HFF-Myc (cell line): ENCODE data around the gene PLCL1.

Experiments
- DNase-seq: peaks from one replicate; pipeline ENCODE4 v3.0.0-alpha.2; 2011; ENCODE audit warnings: low read depth; ENCODE audit errors: extremely low read depth
- H3K4me3 ChIP-seq: replicated peaks from 2 replicates; pipeline ENCODE4 v1.5.1; 2011; ENCODE audit warnings: low read depth, mild to moderate bottlenecking, control low read depth, low read length
- CTCF ChIP-seq: IDR thresholded peaks from 2 replicates; pipeline ENCODE4 v1.5.1; 2012; ENCODE audit warnings: mild to moderate bottlenecking, low read depth, low read length, control low read depth; ENCODE audit errors: missing control alignments

PLCL1 gene

GRCh38 chr2:197931661-197932312, 127.4 kb downstream of the PLCL1 start:
- DNase-seq: no peak
- no peak for TF ChIP-seq CTCF
- H3K4me3 ChIP-seq: no peak overlapping the region

GRCh38 chr2:197932374-197932773, 128.0 kb downstream of the PLCL1 start:
- no peak overlapping the region for H3K4me3 ChIP-seq
- no peak for DNase-seq
- TF ChIP-seq CTCF: no peak

GRCh38 chr2:197934261-197934933, 130.0 kb downstream of the PLCL1 start:
- H3K4me3 ChIP-seq: no peak overlapping the region
- DNase-seq: no peak
- no peak for TF ChIP-seq CTCF

GRCh38 chr2:197934934-197935289, 130.5 kb downstream of the PLCL1 start:
- H3K4me3 ChIP-seq: no peak overlapping the region
- DNase-seq: no peak
- no peak for TF ChIP-seq CTCF

GRCh38 chr2:197937814-197938213, 133.4 kb downstream of the PLCL1 start:
- TF ChIP-seq CTCF: no peak
- DNase-seq: no peak
- H3K4me3 ChIP-seq: no peak overlapping the region

- TF ChIP-seq CTCF: no peak
- DNase-seq: no peak
- H3K4me3 ChIP-seq: no peak overlapping the region
Measured at GRCh38 chr2:197938555-197938954, 134.2 kb downstream of the PLCL1 start.
